ENCODE data around the gene FSTL4.

FSTL4 gene

DNA sequence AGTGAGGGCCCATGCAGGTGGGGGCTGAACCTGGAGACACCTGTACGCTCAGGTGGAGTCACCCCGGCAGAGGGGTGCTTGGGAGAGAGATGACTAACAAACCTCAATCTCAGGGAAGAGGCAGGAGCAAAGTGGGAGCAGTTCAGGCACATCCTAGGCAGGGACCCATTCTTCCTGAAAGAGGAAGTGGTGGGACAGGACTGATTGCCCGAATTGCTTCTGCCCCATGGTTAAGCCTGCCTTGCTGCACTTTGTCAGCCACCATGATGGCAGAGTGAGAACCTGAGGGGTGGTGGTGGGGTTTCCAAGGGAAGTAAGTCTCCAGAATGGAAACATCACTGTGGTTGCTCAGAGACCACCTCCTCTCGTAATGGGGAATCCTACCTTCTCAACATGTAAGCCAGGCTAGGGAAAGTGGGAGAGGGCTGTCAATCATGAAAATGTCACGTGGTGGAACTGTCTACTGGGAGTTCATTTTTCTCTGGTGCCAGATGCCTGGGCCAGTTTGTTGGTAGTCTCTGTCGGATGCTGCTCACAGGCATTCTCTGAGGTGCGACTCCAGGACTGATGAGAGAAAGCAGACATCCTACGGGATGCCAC, 410.2 kb downstream of the FSTL4 start:
- no peak for DNase-seq

DNA sequence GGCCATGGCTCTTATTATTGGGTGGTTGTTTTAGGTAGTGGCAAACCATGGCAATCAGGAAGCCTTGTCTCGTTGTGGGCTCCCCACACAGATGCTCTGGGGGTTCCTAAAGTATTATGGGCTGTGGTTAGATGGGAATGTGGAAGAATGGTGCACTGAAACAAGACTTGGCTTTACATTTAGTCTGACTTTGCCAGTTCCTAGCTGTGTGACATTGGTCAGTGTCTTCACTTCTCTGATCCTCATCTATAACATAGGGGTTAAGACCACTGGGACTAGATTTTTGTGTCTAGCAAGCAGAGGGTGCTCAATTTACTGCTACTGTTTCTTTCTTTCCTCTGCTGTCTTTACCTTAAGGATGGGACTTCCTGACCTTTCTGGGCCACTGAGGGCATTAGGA, 411.0 kb downstream of the FSTL4 start:
- DNase-seq: no peak

DNA sequence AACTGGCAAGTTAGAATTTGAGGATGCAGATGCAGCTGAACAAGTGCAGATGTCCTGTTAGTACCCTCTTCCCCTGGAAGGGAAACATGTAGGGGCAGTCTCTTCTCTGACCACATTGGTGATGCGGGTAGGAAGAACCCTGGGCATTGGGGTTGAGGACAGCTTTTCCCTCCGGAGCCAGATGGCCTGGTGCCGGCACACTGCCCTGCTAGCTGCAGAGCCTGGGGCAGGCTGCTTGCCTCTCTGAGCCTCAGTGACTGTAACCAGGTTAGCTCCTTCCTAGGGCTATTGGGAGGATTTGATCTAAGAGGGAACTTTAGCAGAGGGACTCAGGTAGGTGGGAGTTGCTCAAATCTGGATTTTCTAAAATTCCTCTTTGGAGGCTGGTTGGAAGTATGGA, 412.1 kb downstream of the FSTL4 start:
- no peak for DNase-seq

DNA sequence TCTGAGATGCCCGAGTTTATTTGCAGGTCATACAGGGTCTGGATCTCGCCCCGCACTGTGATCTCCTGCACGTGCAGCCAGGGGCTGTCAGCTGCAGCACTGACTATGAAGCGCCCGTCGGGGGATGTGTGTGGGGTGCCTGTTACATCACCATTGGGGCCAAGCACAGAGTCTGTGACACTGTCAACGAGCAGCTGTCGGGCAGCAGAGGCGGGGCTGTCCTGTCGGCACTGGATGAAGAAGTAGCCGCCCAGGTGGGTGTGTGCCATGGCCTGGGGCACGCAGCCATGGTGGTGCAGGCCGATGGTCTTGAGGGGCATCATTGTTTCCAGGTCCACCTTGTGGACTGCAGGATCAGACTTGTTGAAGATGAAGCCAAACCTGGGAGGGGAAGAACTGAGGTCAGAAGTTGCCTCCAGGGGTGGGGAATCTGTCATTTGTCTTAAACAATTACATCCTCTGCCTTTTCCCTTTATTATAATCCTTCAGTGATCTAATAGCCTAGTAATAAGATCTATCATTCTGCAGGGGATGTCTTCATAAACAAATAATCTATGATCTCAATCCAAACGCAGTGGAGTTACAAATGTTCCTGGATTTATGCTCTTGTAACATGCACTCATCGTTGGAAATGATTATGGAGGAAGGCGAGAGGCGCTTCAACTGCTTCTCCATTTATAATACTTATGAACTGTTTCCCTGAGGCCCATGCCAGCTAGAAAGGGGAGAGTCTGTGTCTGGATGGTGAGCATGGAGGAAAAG, 412.7 kb downstream of the FSTL4 start:
- no peak for DNase-seq

DNA sequence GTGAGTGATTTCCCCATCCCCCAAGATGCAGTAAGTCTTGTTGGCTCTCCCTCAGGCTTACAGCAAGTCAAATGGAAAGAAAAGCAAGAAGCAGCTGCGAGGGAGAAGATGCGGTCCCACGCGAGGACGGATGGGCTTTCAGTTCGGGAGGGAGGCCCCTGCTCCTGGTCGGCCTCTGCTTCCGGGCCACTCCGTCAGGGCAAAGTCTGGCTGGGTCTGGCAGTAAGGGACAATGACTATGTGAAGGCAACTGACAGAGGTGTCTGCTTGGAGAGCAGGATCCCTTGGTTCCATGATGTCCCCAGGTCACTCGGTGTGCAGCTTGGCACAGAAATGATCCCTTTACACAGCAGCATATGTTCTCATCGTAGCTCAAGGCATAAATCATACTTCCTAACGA, 413.8 kb downstream of the FSTL4 start:
- DNase-seq: no peak

DNA sequence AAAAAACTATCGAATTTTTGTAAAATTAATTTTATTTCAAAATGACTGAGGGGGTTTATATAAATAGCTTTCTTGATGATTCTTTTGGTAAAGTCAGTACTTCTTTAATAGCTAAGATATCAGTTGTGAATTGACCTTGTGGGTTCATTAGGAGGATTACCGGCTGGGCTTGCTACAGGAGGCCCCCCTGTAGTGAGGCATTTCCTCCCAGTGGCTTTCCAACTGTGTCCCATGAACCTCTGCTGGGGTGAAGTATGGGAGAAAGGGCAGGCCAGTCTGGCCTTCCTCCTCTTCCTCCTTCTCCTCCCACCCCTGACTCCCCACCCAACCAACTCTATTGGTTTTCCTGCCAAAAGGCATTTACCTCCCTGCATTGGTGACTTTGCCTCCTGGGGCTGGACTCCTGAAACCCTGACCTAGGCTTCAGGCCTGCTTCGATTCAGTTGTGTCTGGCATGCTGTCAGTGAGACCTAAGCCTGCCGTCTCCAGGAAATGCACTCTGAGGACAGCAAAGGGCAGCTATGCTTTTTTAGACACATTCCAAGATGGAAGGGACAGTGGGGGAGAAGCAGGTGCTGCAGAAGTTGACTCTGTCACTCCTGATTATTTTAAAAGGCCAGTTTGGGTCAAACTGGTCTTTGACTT, 415.8 kb downstream of the FSTL4 start:
- no peak for DNase-seq

DNA sequence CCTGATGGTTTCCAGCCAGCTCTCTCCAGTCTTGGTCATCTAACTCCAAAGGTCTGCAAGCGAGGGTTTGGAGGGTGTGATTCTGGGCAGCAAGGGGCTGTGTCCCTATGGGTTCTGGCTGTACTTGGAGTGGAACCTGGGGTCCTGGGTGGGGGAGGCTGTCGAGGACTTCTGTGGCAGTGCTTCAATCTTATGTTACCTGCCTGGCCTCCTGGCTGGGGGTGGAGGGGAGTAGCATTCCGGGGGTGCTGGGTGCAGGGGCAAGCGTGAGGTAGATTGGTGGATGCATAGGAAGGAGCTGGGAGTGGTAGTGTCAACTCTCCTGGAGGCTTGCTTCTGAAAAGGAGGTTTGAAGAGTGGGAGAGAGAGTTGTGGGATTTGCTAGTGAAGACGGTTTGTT, 417.1 kb downstream of the FSTL4 start:
- no peak for DNase-seq

DNA sequence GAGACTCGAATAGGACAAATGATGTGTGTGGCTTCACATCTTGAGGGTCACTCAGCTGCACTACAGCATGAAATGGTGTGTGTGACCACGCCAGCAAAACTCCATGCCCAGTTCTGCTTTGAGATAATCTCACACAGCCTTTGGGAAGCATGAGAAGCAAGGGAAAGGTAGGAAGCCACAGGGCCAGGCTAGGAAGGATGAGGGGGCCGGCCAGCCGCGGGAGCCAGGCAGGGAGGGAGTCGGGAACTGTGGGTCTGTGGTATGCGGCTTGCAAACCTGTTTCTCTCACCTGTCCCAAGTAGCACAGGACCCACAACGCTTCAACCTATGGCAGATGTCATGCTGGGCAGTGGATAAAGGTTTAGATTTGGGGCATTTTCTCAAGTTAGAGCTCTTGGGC, 418.5 kb downstream of the FSTL4 start:
- no peak for DNase-seq

DNA sequence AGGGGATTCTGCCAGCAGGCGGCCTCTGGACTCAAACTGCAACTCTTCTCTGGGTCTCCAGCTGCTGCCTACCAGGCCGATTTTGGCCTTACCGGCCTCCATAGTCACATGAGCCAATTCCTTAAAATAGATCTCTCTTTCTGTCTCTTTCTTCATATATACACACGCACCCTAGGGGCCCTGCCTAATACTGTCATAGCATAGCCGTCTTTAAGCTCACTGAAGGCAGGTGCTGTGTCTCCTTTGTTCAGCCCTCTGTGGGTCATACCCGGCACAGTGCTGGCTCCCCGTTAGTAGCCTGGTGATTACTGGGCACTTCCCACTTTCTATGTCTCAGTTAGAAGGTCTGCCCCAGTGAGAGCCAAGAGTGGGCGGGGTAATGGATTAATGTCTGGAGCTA, 419.6 kb downstream of the FSTL4 start:
- DNase-seq: no peak

DNA sequence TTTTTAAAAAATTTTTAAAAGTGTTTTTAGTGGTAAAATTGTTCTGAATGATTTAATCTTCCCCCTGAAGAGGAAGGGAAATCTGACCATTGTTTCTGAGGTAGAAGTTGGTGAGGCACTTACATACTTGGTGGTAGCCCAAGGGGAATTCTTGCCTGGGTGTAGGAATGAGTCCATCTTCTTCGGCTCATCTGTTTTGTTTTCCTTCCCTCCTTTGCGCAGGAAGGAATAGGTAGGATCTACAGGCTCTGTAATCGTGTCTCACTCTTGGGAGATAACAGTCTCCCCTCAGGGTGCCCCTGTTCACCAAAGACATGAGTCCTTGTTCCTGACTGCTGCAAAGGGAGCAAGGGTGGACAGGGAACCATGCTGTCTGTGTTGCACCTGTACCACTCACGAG, 422.5 kb downstream of the FSTL4 start:
- DNase-seq: no peak

DNA sequence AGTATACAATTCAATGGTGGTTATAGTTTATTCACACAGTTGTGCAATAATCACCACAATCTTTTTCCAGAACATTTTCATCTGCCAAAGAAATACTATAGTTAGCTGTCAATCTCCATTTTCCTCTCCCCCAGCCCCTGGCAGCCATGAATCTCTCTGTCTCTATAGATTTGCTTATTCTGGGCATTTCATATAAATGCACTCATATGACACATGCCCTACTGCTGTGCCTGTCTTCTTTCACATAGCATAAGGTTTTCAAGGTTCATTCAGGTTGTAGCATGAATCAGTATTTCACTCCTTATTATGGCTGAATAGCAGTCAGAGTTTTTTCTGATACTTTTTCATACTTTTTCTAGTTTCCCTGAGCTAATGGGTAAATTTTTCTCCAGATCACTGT, 432.9 kb downstream of the FSTL4 start:
- DNase-seq: no peak

DNA sequence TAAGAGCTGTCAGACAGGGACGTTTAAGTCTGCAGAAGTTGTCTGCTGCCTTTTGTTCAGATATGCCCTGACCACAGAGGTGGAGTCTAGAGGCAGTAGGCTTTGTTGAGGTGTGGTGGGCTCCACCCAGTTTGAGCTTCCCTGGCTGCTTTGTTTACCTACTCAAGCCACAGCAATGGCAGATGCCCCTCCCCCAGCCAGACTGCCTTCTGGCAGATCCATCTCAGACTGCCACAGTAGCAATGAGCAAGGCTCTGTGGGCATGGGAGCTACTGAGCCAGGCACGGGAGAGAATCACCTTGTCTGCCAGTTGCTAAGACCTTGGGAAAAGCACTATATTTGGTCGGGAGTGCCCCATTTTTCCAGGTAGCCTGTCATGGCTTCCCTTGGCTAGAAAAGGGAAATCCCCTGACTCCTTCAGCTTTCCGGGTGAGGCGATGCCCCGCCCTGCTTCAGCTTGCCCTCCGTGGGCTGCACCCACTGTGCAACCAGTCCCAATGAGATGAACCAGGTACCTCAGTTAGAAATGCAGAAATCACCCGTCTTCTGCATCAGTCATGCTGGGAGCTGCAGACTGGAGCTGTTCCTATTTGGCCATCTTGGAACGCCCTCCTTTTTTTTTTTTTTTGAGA, 441.5 kb downstream of the FSTL4 start:
- DNase-seq: peak; percentile 83

DNA sequence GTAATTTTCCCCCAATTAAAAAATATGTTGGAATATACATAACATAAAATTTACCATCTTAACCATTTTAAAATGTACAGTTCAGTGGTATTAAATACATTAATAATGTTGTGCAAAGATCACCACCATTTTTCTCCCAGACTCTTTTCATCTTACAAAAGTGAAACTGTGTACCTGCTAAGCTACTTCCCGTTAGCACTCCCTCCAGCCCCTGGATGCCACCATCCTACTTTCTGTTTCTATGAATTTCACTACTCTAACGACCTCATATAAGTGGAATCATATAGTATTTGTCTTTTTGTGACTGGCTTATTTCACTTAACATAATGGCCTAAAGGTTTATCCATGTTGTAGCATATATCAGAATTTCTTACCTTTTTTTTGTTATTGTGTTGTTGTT, 447.6 kb downstream of the FSTL4 start:
- no peak for DNase-seq

DNA sequence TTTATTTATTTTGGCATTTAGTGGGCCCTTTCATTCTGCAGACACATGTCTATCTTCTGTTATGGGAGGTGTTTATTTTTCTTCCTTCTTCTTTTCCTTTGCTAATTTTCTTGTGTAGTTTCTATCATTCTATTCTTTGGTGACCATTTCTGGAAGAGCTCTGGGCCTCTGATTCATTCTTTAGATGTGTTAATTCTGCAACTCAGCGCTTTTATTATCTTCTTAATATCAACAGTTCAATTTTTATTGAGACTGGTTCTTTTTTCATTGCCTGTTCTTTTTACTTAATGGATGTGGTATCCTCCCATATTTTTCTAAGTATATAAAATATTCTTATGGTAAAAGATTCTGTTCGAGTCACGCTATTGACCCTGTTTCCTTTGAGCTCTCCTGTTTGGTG, 448.5 kb downstream of the FSTL4 start:
- DNase-seq: no peak

DNA sequence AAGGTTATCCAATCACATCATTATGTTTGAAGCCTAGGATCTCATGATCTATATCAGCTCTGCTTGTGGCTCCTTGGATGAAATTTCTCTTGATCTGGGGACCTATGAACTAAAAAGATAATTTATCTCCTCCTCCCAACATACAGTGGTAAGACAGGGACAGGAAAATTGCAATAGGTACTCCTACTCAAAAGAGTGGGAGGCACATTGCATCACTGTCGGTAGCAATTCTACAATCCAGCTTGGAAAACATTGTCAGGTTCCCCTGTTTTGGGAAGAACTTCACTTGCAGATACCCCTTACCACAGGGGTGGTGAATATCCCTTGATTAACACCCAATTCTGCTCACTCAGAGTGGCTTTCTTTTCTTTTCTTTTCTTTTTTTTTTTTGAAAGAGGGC, 452.8 kb downstream of the FSTL4 start:
- no peak for DNase-seq

DNA sequence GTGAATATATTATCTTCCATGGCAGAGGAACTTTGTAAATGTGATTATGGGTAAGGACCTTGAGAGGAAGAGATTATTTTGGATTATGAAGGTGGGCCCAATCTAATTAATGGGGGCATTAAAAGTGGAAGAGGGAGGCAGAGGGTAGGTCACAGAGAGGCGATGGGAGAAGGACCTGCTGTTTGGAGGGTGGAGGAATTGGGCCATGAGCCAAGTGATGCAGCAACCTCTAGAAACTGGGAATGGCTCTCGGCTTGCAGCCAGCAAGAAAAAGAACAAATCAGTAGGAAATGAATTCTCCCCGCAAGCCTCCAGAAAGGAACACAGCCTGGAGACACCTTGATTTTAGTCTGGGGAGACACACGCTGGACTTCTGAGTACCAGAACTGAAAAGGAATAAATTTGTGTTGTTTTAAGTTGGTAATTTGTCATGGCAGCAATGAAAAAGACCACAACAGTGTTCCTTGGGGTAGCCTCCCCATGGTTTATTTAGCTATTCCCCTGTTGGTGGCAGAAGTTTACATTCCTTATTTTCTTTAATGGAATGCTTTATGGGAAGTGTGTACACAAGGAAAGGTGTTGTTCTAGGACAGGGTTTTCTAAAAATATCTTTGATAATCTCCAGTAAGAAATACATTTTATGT, 456.9 kb downstream of the FSTL4 start:
- no peak for DNase-seq

DNA sequence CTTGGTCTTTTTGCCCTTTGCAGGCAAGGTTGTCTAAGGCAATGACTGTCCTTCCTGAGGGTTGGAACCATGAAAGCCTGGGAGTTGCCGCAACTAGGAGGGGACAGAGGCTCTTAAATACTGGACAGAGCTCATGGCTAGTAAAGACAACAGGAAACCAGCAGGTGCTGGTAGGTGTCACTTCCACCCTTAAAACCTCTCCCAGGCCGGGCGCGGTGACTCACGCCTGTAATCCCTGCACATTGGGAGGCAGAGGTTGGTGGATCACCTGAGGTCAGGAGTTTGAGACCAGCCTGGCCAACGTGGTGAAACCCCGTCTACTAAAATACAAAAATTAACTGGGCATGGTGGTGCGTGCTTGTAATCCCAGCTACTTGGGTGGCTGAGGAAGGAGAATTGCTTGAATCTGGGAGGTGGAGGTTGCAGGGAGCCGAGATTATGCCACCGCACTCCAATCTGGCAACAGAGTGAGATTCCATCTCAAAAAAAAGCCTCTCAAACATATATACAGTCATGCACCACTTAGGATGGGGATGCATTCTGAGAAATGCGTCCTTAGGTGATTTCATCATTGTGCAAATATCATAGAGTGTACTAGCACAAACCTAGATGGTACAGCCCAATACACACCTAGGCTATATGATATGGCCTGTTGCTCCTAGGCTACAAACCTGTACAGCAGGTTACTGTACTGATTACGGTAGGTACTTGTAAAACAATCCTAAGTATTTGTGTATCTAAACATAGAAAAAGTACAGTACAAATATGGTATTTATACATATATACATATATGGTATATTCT, 457.9 kb downstream of the FSTL4 start:
- DNase-seq: no peak

DNA sequence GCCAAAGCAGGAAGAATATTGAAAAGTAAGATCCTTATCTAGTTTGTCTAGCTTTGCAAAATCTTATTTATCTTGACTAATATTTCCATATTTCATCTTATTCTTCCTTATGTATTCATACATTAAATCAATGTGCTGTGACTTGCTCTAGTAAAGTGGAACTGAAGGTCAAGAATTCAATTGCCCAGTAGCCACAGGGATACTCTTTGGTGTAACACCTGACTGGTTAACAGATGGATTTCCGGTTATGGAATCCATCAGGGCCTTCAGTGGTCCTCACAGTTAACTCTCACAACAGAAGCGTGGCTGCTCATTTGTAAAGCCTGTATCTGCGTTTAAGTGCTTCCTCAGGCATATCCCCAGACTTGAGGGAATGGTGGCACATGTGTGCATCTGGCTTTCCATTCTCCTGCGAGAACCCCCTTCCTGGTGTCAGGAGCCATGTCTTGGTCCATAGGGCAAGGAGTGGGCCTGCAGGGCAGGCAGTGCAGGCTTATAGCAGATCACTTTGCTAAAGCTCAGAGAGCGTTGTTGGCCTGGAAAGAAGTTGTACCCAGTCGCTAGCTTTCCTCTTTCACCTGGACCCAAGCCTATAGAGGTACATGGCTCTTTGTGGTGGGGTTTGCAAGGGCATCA, 461.3 kb downstream of the FSTL4 start:
- no peak for DNase-seq

DNA sequence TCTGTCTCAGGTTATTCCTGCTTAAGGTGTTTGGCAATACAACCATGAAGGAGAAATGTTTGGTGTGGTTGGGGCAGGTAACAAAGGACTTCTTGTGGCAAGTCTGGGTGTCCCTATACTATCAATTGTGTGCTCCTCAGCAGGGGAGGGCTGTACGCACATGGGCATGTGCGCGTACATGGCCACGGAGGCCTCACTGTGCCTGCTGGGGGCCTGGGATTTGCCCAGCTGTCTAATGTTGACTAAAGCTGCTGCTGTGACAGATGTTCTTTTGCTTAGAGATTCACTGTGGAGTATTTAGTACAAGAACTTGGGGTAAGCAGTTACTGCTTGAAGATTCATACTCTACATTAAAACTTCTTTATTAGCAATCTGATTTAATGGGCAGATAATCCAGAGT, 463.0 kb downstream of the FSTL4 start:
- DNase-seq: no peak

DNA sequence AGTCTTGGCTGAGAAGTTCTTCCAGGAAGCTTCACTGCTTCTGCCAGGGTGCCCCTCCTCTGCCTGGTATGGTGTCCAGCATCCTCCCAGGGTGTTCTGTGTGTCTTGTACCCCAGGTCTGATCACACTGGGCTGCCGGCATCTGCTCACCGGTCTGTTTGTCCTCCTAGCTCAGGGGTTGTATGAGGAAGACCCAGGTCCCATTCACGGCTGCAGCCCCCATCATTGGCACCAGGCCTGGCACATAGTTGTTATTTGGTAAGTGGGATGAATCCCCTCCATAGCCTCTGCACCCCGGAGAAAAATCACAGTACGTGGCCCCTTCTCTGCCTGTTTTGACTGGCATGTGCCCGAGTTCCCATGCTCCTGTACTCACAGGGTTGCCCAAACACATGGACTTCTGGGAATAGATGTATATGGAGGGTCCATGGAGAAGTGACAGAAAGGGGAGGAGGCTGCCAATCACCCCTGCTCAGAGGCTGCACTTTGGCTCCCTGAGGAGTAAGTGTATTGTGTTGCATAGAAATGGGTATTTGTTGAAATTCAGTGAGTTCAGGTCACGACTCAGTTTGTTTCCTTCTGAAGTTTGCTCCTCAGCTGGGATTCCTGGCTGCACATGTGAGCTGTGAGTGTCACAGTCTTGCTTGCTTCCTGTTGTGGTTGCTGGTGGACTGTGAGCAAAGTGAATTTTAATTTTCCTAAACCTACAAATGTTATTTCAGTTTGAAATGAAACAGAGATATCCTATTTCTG, 464.4 kb downstream of the FSTL4 start:
- DNase-seq: peak; percentile 33

DNA sequence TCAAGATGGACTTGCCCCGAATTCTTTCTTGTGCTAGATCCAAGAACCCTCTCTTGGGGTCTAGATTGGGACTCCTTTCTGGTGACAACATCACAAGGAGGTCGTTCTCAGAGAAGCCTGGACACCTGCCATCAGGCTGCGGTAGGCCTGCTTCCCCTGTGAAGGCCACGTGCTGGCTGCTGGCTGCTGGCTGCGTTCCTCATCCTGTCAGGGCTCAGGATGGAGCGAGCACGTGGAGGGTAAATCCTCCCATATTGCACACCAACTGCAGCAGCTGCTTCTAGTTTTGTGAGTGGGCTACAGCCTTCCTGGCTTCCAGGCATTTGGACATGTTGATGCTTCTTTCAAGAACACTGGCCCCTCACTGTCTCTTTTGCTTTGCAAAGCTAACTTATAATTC, 464.9 kb downstream of the FSTL4 start:
- peak; percentile 37 for DNase-seq
